K562 (cell line): ENCODE measurements around the gene GHITM. TPM values are rescaled to one million over a fixed set of nuclear protein-coding genes. Genes with fewer than 3 reads are reported as not detected.

Experiments used
- ASH1L ChIP-seq: fragments of 450-650 bp; IDR thresholded peaks from 2 replicates; pipeline ENCODE4 v1.6.1; 2018; ENCODE audit warnings: borderline replicate concordance, mild to moderate bottlenecking, low read depth; ENCODE audit not compliant: partially characterized antibody
- BACH1 ChIP-seq: fragments of 200-800 bp; sonication (Bioruptor generic); IDR thresholded peaks from 2 replicates; pipeline ENCODE4 v1.6.1; 2016; ENCODE audit warnings: missing genetic modification characterization, missing compliant biosample characterization
- CBX3 ChIP-seq, 2 experiments: IDR thresholded peaks; 1 replicate in 1 of 2; 2 replicates in 1 of 2; pipeline ENCODE4 v1.6.1; 2012; ENCODE audit warnings: inconsistent platforms in 2 of 2, low read length in 2 of 2, borderline replicate concordance in 1 of 2, control low read depth in 1 of 2
- DMBX1 ChIP-seq: fragments of 250-450 bp; sonication (Bioruptor Pico); IDR thresholded peaks from 2 replicates; pipeline ENCODE4 v1.8.0; 2022; ENCODE audit warnings: inconsistent platforms, mild to moderate bottlenecking, moderate library complexity, borderline replicate concordance
- ELF4 ChIP-seq: fragments of 450-650 bp; formaldehyde crosslinking; IDR thresholded peaks from 2 replicates; pipeline ENCODE4 v1.4.0; 2022; ENCODE audit warnings: missing genetic modification characterization
- EP400 ChIP-seq: fragments of 450-650 bp; IDR thresholded peaks from 2 replicates; pipeline ENCODE4 v1.6.1; 2017; ENCODE audit warnings: antibody characterized with exemption, mild to moderate bottlenecking, moderate library complexity
- GABPB1 ChIP-seq: sonication (generic); formaldehyde crosslinking; IDR thresholded peaks from 2 replicates; pipeline ENCODE4 v1.8.0; 2022; ENCODE audit warnings: mild to moderate bottlenecking, missing genetic modification reagents
- HMG20A ChIP-seq: fragments of 450-650 bp; formaldehyde crosslinking; conservative IDR thresholded peaks from 2 replicates; pipeline ENCODE4 v1.4.0; 2020; ENCODE audit warnings: mild to moderate bottlenecking, mixed read lengths
- IFI16 ChIP-seq: fragments of 250-450 bp; sonication (Bioruptor Pico); IDR thresholded peaks from 2 replicates; pipeline ENCODE4 v2.1.2; 2022; ENCODE audit warnings: mild to moderate bottlenecking, inconsistent platforms
- JUND ChIP-seq, 2 experiments: IDR thresholded peaks; 2 replicates in 1 of 2; 3 replicates in 1 of 2; pipeline ENCODE4 v1.6.1; 2011; ENCODE audit warnings: borderline replicate concordance in 2 of 2, low read depth in 2 of 2, low read length in 2 of 2, improper control_type of control experiment in 1 of 2, missing biosample characterization in 1 of 2, missing genetic modification characterization in 1 of 2, missing genetic modification reagents in 1 of 2
- NR2C2 ChIP-seq, 2 experiments: fragments of 200-800 bp in 1 of 2; sonication (Bioruptor generic) in 1 of 2; sonication (generic) in 1 of 2; formaldehyde crosslinking in 1 of 2; IDR thresholded peaks; 2 replicates each; pipeline versions ENCODE4 v1.6.1 to v1.8.0; 2016 to 2022; ENCODE audit warnings: mild to moderate bottlenecking in 1 of 2, missing compliant biosample characterization in 1 of 2, missing genetic modification characterization in 1 of 2, missing genetic modification reagents in 1 of 2
- PHF8 ChIP-seq: fragments of 200-600 bp; sonication (generic); IDR thresholded peaks from 2 replicates; pipeline ENCODE4 v1.6.1; 2012; ENCODE audit warnings: mixed run types, mild to moderate bottlenecking, inconsistent platforms, low read length, moderate library complexity, borderline replicate concordance
- RBM25 ChIP-seq: fragments of 200-400 bp; formaldehyde crosslinking; IDR thresholded peaks from 2 replicates; pipeline ENCODE4 v1.6.1; 2018; ENCODE audit warnings: low read length, low read depth, moderate library complexity; ENCODE audit not compliant: severe bottlenecking
- SMARCE1 ChIP-seq: fragments of 450-650 bp; IDR thresholded peaks from 2 replicates; pipeline ENCODE4 v1.7.1; 2016; ENCODE audit warnings: mild to moderate bottlenecking
- ZFX ChIP-seq: sonication (generic); formaldehyde crosslinking; IDR thresholded peaks from 2 replicates; pipeline ENCODE4 v1.8.0; 2022; ENCODE audit warnings: mild to moderate bottlenecking, missing genetic modification reagents, moderate library complexity
- ZNF23 ChIP-seq: fragments of 250-450 bp; sonication (Bioruptor Pico); IDR thresholded peaks from 2 replicates; pipeline ENCODE4 v1.4.0; 2020; ENCODE audit warnings: mild to moderate bottlenecking
- ZNF583 ChIP-seq: fragments of 250-450 bp; sonication (Bioruptor Pico); IDR thresholded peaks from 2 replicates; pipeline ENCODE4 v1.4.0; 2020
- ZNF766 ChIP-seq: fragments of 200-800 bp; sonication (Bioruptor generic); conservative IDR thresholded peaks from 2 replicates; pipeline ENCODE4 v1.6.1; 2016; ENCODE audit warnings: missing genetic modification characterization, missing compliant biosample characterization
- polyA plus RNA-seq, 8 experiments: library from polyadenylated mRNA; depleted of rRNA in 4 of 8; stranded (reverse) in 5 of 8; unstranded in 3 of 8; fragments of >200 nt; fragmentation: Nextera tagmentation in 2 of 8; fragmentation: Illumina TruSeq in 1 of 8; extraction: Ambion mirVana in 2 of 8; extraction: Trizol in 1 of 8; gene quantifications; 2 replicates each; pipeline versions ENCODE4 v1.2.1 to v1.2.3, GENCODE V29; 2011 to 2014; ENCODE audit warnings: inconsistent platforms in 1 of 8, missing spikeins in 1 of 8
- total RNA-seq, 7 experiments: library from RNA; depleted of rRNA in 6 of 7; stranded (reverse); fragments of >200 nt in 6 of 7; fragmentation: Illumina TruSeq in 2 of 7; extraction: Trizol in 2 of 7; gene quantifications; 2 replicates each; pipeline versions ENCODE4 v1.2.1 to v1.2.3, GENCODE V29; 2011 to 2021; ENCODE audit warnings: low replicate concordance in 1 of 7
- TF ChIP-seq, protein P1 (sequence below): fragments of 250-450 bp; sonication (Bioruptor Pico); IDR thresholded peaks from 2 replicates; pipeline ENCODE4 v1.5.0; 2021
- TF ChIP-seq, protein P2 (sequence below), 2 experiments: fragments of 450-650 bp in 1 of 2; IDR thresholded peaks; 2 replicates each; pipeline ENCODE4 v1.6.1; 2011 to 2017; ENCODE audit warnings: low read depth in 2 of 2, antibody characterized with exemption in 1 of 2, borderline replicate concordance in 1 of 2, low read length in 1 of 2, mild to moderate bottlenecking in 1 of 2, mixed read lengths in 1 of 2; ENCODE audit not compliant: control insufficient read depth in 1 of 2
- TF ChIP-seq, protein P3 (sequence below): fragments of 450-650 bp; IDR thresholded peaks from 2 replicates; pipeline ENCODE4 v1.6.1; 2016
- TF ChIP-seq, protein P4 (sequence below): fragments of 450-650 bp; conservative IDR thresholded peaks from 2 replicates; pipeline ENCODE4 v1.6.1; 2016; ENCODE audit warnings: missing genetic modification characterization, low read depth, mild to moderate bottlenecking, control low read depth, missing compliant biosample characterization

Gene GHITM
- total and polyA plus RNA-seq, 9 of the 15 experiments (the other 6 are each of a cell fraction or from before 2014, with no cell fraction given): 322 to 1,258 (median 386) TPM

DNA sequence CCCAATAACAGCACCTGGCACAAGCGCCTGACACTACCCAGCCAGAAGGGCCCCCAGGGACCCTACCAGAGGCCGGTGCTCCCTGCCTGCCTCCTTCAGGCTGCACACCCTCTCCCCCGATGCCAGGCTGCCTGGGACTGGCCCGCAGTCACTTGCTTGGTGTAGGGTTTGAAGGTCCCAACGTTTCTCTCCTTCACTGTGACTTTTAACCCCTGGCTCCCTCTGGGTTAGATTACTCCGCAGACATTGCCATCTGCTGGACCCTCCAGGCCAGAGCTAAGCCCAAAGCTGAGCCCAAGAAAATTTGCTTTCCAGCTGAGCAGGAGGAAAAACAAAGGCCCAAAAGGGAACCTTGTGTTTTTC is 61.9 kb downstream of the GHITM start (continued):
- TF ChIP-seq, protein P1, sequence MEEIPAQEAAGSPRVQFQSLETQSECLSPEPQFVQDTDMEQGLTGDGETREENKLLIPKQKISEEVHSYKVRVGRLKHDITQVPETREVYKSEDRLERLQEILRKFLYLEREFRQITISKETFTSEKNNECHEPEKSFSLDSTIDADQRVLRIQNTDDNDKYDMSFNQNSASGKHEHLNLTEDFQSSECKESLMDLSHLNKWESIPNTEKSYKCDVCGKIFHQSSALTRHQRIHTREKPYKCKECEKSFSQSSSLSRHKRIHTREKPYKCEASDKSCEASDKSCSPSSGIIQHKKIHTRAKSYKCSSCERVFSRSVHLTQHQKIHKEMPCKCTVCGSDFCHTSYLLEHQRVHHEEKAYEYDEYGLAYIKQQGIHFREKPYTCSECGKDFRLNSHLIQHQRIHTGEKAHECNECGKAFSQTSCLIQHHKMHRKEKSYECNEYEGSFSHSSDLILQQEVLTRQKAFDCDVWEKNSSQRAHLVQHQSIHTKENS (CRISPR knock-in tag): no peak
- TF ChIP-seq, protein P2, sequence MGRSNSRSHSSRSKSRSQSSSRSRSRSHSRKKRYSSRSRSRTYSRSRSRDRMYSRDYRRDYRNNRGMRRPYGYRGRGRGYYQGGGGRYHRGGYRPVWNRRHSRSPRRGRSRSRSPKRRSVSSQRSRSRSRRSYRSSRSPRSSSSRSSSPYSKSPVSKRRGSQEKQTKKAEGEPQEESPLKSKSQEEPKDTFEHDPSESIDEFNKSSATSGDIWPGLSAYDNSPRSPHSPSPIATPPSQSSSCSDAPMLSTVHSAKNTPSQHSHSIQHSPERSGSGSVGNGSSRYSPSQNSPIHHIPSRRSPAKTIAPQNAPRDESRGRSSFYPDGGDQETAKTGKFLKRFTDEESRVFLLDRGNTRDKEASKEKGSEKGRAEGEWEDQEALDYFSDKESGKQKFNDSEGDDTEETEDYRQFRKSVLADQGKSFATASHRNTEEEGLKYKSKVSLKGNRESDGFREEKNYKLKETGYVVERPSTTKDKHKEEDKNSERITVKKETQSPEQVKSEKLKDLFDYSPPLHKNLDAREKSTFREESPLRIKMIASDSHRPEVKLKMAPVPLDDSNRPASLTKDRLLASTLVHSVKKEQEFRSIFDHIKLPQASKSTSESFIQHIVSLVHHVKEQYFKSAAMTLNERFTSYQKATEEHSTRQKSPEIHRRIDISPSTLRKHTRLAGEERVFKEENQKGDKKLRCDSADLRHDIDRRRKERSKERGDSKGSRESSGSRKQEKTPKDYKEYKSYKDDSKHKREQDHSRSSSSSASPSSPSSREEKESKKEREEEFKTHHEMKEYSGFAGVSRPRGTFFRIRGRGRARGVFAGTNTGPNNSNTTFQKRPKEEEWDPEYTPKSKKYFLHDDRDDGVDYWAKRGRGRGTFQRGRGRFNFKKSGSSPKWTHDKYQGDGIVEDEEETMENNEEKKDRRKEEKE (IDR thresholded peaks at IDR 0.05; ENCODE audit: borderline replicate concordance in 1 of 2, control insufficient read depth in 1 of 2, low read depth in 2 of 2, low read length in 1 of 2): no peak
- TF ChIP-seq PHF8 (no peak), ELF4 (CRISPR knock-in tag) (0 out of 2 replicates have a peak, but pooled peaks have one; percentile 13), GABPB1 (CRISPR knock-in tag) (no peak), ZNF766 (no peak), ASH1L (no peak), RBM25 (no peak), HMG20A (no peak), NR2C2 (CRISPR knock-in tag; IDR thresholded peaks at IDR 0.05) (no peak), NR2C2 (tag; IDR thresholded peaks at IDR 0.05) (peak; percentile 77; the same call in 1 of the 2 replicates), EP400 (no peak), ZNF23 (CRISPR knock-in tag) (no peak), BACH1 (no peak), ZFX (CRISPR knock-in tag) (peak; percentile 35), IFI16 (CRISPR knock-in tag) (no peak), SMARCE1 (no peak), CBX3 (IDR thresholded peaks at IDR 0.05; ENCODE audit: borderline replicate concordance in 1 of 2, low read length in 2 of 2) (no peak), DMBX1 (CRISPR knock-in tag) (no peak), ZNF583 (peak; percentile 55; the same call in 1 of the 2 replicates), JUND (IDR thresholded peaks at IDR 0.05; ENCODE audit: borderline replicate concordance, low read depth, low read length) (no peak), JUND (tag; IDR thresholded peaks at IDR 0.05; ENCODE audit: borderline replicate concordance, low read depth, low read length) (no peak)
- TF ChIP-seq, protein P3, sequence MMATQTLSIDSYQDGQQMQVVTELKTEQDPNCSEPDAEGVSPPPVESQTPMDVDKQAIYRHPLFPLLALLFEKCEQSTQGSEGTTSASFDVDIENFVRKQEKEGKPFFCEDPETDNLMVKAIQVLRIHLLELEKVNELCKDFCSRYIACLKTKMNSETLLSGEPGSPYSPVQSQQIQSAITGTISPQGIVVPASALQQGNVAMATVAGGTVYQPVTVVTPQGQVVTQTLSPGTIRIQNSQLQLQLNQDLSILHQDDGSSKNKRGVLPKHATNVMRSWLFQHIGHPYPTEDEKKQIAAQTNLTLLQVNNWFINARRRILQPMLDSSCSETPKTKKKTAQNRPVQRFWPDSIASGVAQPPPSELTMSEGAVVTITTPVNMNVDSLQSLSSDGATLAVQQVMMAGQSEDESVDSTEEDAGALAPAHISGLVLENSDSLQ: no peak
- TF ChIP-seq, protein P4, sequence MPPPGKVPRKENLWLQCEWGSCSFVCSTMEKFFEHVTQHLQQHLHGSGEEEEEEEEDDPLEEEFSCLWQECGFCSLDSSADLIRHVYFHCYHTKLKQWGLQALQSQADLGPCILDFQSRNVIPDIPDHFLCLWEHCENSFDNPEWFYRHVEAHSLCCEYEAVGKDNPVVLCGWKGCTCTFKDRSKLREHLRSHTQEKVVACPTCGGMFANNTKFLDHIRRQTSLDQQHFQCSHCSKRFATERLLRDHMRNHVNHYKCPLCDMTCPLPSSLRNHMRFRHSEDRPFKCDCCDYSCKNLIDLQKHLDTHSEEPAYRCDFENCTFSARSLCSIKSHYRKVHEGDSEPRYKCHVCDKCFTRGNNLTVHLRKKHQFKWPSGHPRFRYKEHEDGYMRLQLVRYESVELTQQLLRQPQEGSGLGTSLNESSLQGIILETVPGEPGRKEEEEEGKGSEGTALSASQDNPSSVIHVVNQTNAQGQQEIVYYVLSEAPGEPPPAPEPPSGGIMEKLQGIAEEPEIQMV (tag): no peak
